Breast epithelium (tissue), 3 donors: ENCODE results near the gene RAB27B.

Experiments
- POLR2A ChIP-seq: fragments of 450-650 bp; IDR thresholded peaks from one replicate; pipeline ENCODE4 v1.6.1; 2016; ENCODE audit warnings: antibody characterized with exemption, mild to moderate bottlenecking, moderate library complexity
- TF ChIP-seq, protein P1 (sequence below), 3 donors: fragments of 450-650 bp; IDR thresholded peaks; one replicate each; pipeline ENCODE4 v1.5.1; 2016 to 2017; ENCODE audit warnings: antibody characterized with exemption in 3 of 3, mild to moderate bottlenecking in 3 of 3, moderate library complexity in 3 of 3

DNA sequence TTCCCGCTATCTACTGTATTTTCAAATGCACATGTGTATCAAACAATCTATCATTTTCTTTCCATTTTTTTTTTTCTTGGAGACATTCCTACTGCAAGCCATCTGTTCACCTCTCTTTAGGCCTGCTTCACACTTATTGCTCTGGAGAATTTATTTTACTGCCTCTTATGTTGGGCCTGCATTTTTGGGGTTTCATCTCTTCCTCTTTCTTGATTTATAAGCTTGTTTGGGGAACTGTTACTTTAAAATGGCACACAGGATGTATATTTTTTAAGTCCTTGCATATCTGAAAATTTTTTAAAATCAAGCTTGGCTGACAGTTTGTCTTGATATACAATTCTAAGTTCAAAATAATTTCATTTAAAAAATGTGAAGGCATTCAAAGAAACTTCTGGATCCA, 3.5 kb upstream of the RAB27B start:
- TF ChIP-seq POLR2A = no peak
- TF ChIP-seq, protein P1, sequence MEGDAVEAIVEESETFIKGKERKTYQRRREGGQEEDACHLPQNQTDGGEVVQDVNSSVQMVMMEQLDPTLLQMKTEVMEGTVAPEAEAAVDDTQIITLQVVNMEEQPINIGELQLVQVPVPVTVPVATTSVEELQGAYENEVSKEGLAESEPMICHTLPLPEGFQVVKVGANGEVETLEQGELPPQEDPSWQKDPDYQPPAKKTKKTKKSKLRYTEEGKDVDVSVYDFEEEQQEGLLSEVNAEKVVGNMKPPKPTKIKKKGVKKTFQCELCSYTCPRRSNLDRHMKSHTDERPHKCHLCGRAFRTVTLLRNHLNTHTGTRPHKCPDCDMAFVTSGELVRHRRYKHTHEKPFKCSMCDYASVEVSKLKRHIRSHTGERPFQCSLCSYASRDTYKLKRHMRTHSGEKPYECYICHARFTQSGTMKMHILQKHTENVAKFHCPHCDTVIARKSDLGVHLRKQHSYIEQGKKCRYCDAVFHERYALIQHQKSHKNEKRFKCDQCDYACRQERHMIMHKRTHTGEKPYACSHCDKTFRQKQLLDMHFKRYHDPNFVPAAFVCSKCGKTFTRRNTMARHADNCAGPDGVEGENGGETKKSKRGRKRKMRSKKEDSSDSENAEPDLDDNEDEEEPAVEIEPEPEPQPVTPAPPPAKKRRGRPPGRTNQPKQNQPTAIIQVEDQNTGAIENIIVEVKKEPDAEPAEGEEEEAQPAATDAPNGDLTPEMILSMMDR (IDR thresholded peaks at IDR 0.05) = no peak
